SK-N-SH (cell line): ENCODE results near the gene KIF1A. TPM values are rescaled to one million over a fixed set of nuclear protein-coding genes. Genes with fewer than 3 reads are reported as not detected.
A peak's percentile ranks its signal among the peaks of the same experiment; 100 is the strongest.

Experiments used
- CTCF ChIA-PET: fragments of 300-600, 350-600 bp; formaldehyde crosslinking; extraction: SDS; loops from one replicate; lab custom pipeline; 2021; lab: Yijun Ruan, JAX
- POLR2A ChIA-PET: fragments of 350-600 bp; sonication (Branson Sonifier 250); formaldehyde crosslinking; extraction: SDS; loops from one replicate; lab custom pipeline; 2020; ENCODE audit warnings: antibody characterized with exemption, inconsistent platforms; lab: Yijun Ruan, JAX
- DNase-seq: peaks from one replicate; pipeline ENCODE4 v3.0.0; 2012
- H2AFZ ChIP-seq: fragments of 200-600 bp; sonication (generic); 2 replicates; pipeline ENCODE4 v1.8.1; 2016; ENCODE audit warnings: antibody characterized with exemption, mild to moderate bottlenecking, low read depth
- H3F3A ChIP-seq: fragments of 200-600 bp; sonication (generic); replicated peaks from 2 replicates; pipeline ENCODE3; 2016; ENCODE audit warnings: antibody characterized with exemption, mild to moderate bottlenecking; ENCODE audit not compliant: insufficient read depth
- H3K27ac ChIP-seq, 2 experiments: fragments of 200-500 bp in 1 of 2; fragments of 200-600 bp in 1 of 2; sonication (Bioruptor generic) in 1 of 2; sonication (generic), shearing (Covaris generic) in 1 of 2; 2 replicates each; pipeline versions ENCODE4 v1.5.1 to v1.6.1; 2014 to 2016; ENCODE audit warnings: low read depth in 2 of 2, inconsistent platforms in 1 of 2, low read length in 1 of 2, mild to moderate bottlenecking in 1 of 2, mixed read lengths in 1 of 2
- H3K27me3 ChIP-seq: fragments of 200-600 bp; sonication (generic), shearing (Covaris generic); 2 replicates; pipeline ENCODE4 v1.6.1; 2016; ENCODE audit warnings: mixed run types; ENCODE audit not compliant: insufficient read depth
- H3K36me3 ChIP-seq, 2 experiments: fragments of 200-500 bp in 1 of 2; fragments of 200-600 bp in 1 of 2; sonication (Bioruptor generic) in 1 of 2; sonication (generic) in 1 of 2; replicated peaks in 1 of 2; 2 replicates each; pipeline versions ENCODE3 to v1.5.1; 2014 to 2016; ENCODE audit warnings: low read length in 1 of 2, mild to moderate bottlenecking in 1 of 2; ENCODE audit not compliant: insufficient read depth in 2 of 2, control insufficient read depth in 1 of 2
- H3K4me1 ChIP-seq, 2 experiments: fragments of 200-500 bp in 1 of 2; fragments of 200-600 bp in 1 of 2; sonication (Bioruptor generic) in 1 of 2; sonication (generic), shearing (Covaris generic) in 1 of 2; 2 replicates each; pipeline versions ENCODE4 v1.5.1 to v1.6.1; 2014 to 2016; ENCODE audit warnings: low read depth in 1 of 2, low read length in 1 of 2, mixed run types in 1 of 2; ENCODE audit not compliant: insufficient read depth in 2 of 2, control insufficient read depth in 1 of 2
- H3K4me2 ChIP-seq: fragments of 200-600 bp; sonication (generic), shearing (Covaris generic); 2 replicates; pipeline ENCODE4 v1.6.1; 2017; ENCODE audit warnings: mixed run types
- H3K4me3 ChIP-seq, 2 experiments: fragments of 200-500 bp in 1 of 2; fragments of 200-600 bp in 1 of 2; sonication (Bioruptor generic) in 1 of 2; sonication (generic), shearing (Covaris generic) in 1 of 2; 2 replicates each; pipeline versions ENCODE4 v1.5.1 to v1.8.1; 2014 to 2016; ENCODE audit warnings: low read depth in 2 of 2, inconsistent platforms in 1 of 2, low read length in 1 of 2, mild to moderate bottlenecking in 1 of 2, mixed read lengths in 1 of 2, moderate library complexity in 1 of 2
- H3K79me2 ChIP-seq: fragments of 200-600 bp; sonication (generic); 2 replicates; pipeline ENCODE4 v1.8.1; 2017; ENCODE audit warnings: mild to moderate bottlenecking; ENCODE audit not compliant: insufficient read depth
- H3K9ac ChIP-seq: fragments of 200-600 bp; sonication (generic); 2 replicates; pipeline ENCODE4 v1.6.1; 2017; ENCODE audit warnings: mixed run types
- H3K9me2 ChIP-seq: fragments of 200-600 bp; sonication (generic); 2 replicates; pipeline ENCODE4 v1.6.1; 2017; ENCODE audit warnings: mixed run types
- H3K9me3 ChIP-seq: fragments of 200-600 bp; sonication (generic); 2 replicates; pipeline ENCODE4 v1.6.1; 2017; ENCODE audit warnings: mixed run types, mild to moderate bottlenecking, moderate library complexity
- H4K20me1 ChIP-seq: fragments of 200-600 bp; sonication (generic); 2 replicates; pipeline ENCODE4 v1.6.1; 2017; ENCODE audit warnings: mild to moderate bottlenecking, mixed run types; ENCODE audit not compliant: insufficient read depth
- CHD2 ChIP-seq: fragments of 150-350 bp; IDR thresholded peaks from 2 replicates; pipeline ENCODE4 v1.6.1; 2018; ENCODE audit warnings: low read length; ENCODE audit not compliant: partially characterized antibody
- CTCF ChIP-seq: fragments of 200-600 bp; sonication (generic); IDR thresholded peaks from 2 replicates; pipeline ENCODE4 v1.6.1; 2017; ENCODE audit warnings: antibody characterized with exemption, mild to moderate bottlenecking, moderate library complexity
- FOSL2 ChIP-seq: IDR thresholded peaks from 2 replicates; pipeline ENCODE4 v1.4.0; 2012; ENCODE audit warnings: low read depth, mild to moderate bottlenecking, moderate library complexity, borderline replicate concordance
- FOXJ3 ChIP-seq: sonication (generic); formaldehyde crosslinking; IDR thresholded peaks from 2 replicates; pipeline ENCODE4 v1.5.1; 2020; ENCODE audit warnings: mild to moderate bottlenecking, missing genetic modification reagents
- FOXM1 ChIP-seq: IDR thresholded peaks from 2 replicates; pipeline ENCODE4 v1.4.0; 2012; ENCODE audit warnings: low read depth, mild to moderate bottlenecking
- GATA2 ChIP-seq: sonication (generic); formaldehyde crosslinking; IDR thresholded peaks from 2 replicates; pipeline ENCODE4 v1.5.0; 2020; ENCODE audit warnings: mild to moderate bottlenecking, missing genetic modification reagents
- MAX ChIP-seq: IDR thresholded peaks from 2 replicates; pipeline ENCODE4 v1.4.0; 2012; ENCODE audit warnings: low read depth
- MXI1 ChIP-seq: IDR thresholded peaks from 2 replicates; pipeline ENCODE4 v1.6.1; 2012; ENCODE audit warnings: mild to moderate bottlenecking, low read depth, low read length, improper control_type of control experiment
- RAD21 ChIP-seq: IDR thresholded peaks from 2 replicates; pipeline ENCODE4 v1.6.1; 2012; ENCODE audit warnings: mild to moderate bottlenecking, low read length
- REST ChIP-seq: IDR thresholded peaks from 2 replicates; pipeline ENCODE4 v1.6.1; 2012; ENCODE audit warnings: mild to moderate bottlenecking, low read depth, low read length, moderate library complexity
- SIN3A ChIP-seq: IDR thresholded peaks from 2 replicates; pipeline ENCODE4 v1.6.1; 2012; ENCODE audit warnings: low read depth, mild to moderate bottlenecking, low read length, moderate library complexity, borderline replicate concordance
- SMC3 ChIP-seq: IDR thresholded peaks from 2 replicates; pipeline ENCODE4 v1.6.1; 2012; ENCODE audit warnings: low read depth, low read length, improper control_type of control experiment
- TCF12 ChIP-seq: IDR thresholded peaks from 2 replicates; pipeline ENCODE4 v1.4.0; 2012
- TEAD4 ChIP-seq: IDR thresholded peaks from 2 replicates; pipeline ENCODE4 v1.4.0; 2012; ENCODE audit warnings: mild to moderate bottlenecking, borderline replicate concordance; ENCODE audit not compliant: insufficient read depth
- YY1 ChIP-seq: IDR thresholded peaks from 2 replicates; pipeline ENCODE4 v1.4.0; 2012; ENCODE audit warnings: low read depth, mild to moderate bottlenecking
- ZBTB33 ChIP-seq: IDR thresholded peaks from 2 replicates; pipeline ENCODE4 v1.4.0; 2012; ENCODE audit warnings: low read depth, borderline replicate concordance
- WGBS: methylation state at CpG from one replicate; pipeline ENCODE4 v1.1.6; 2017; ENCODE audit warnings: low lambda C conversion rate; 5-methylcytosine and 5-hydroxymethylcytosine counted together
- polyA plus RNA-seq, 3 experiments: library from polyadenylated mRNA; depleted of rRNA; stranded (reverse); fragments of >200 nt; gene quantifications; 2 replicates each; pipeline ENCODE4 v1.2.3, GENCODE V29; 2012
- TF ChIP-seq, protein P1 (sequence below): IDR thresholded peaks from 2 replicates; pipeline ENCODE4; 2012
- TF ChIP-seq, protein P2 (sequence below): fragments of 150-350 bp; IDR thresholded peaks from 2 replicates; pipeline ENCODE4 v1.6.1; 2016; ENCODE audit warnings: mild to moderate bottlenecking, low read depth, low read length

KIF1A gene
- polyA plus RNA-seq, 1 of the 3 experiments (the other 2 are of a cell fraction), result 0.21 TPM

DNA sequence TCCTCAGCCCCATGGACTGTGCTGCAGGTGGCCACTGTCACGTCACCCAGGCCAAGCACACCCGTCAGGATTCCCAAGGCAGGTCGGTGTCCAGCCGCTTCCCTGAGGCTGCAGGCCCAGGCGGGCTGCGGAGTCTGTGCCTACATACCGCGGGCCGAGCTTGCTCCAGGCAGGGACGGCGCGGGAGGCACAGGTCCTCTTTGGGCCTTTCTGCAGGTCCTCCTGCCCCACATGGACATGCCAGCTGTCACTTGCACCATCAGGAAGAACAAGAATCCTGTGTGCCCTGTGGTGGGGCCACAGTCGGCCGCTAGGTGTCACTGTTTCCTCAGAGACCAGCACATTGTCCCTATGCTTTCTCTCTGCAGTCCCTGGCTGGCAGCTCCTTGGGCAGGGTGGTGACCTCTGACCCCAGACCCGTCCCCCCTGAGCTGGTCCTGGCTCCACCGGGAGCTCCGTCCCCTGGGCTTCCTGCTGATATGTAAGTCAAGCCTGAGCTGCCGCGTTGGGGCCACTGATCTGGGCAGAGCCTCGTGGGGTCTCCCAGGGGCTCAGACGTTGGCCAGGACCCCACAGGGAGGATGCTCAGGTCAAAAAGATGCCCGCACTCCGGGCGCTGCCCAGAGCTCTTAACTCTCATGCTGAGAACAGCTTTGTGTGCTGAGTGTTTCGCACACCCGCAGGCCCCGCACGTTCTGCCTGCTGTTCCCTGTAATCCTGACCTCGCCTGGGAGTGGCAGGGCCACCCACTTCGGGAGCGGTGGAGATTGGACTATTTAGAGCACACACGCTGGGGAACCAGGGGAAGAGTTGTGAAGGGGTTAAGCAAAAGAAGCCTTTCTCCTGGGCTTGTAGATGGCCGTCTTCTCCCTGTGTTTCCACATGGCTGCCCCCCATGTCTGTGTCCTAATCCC, 31.3 kb upstream of the KIF1A start:
- no peaks in the 10 kb centered on the region for H3K9me2 ChIP-seq
- WGBS, result 39% methylated on average over 12 of the region's 33 CpGs
- no peak overlapping the region for H2AFZ ChIP-seq
- POLR2A ChIA-PET, result interaction anchor here (0.9 kb wide), 1 partner anchor 250 kb away, joined by 4 read pairs; the partner anchor contains the start of gene MTERF4
- no peaks in the 10 kb centered on the region for H3K36me3 ChIP-seq
- H3K4me2 ChIP-seq, result no peak overlapping the region
- no peaks in the 10 kb centered on the region for H3K9me3 ChIP-seq
- H3K9ac ChIP-seq, result no peak overlapping the region
- no peaks in the 10 kb centered on the region for H3K27me3 ChIP-seq
- no peaks in the 10 kb centered on the region for H3K79me2 ChIP-seq
- DNase-seq, result peak; percentile 93
- no peak overlapping the region; a peak in 1 of 4 replicates for H3K4me3 ChIP-seq
- CTCF ChIA-PET, result interaction anchor here (0.6 to 6.4 kb wide), 79 partner anchors 11 to 808 kb away, joined by 3 to 71 read pairs (median 4); partner anchors contain the start of genes CROCC2, DUSP28, KIF1A and MAB21L4
- no peaks in the 10 kb centered on the region for H4K20me1 ChIP-seq
- H3K27ac ChIP-seq, result no peak overlapping the region
- no peaks in the 10 kb centered on the region for H3F3A ChIP-seq
- no peaks in the 10 kb centered on the region for H3K4me1 ChIP-seq
- TF ChIP-seq SIN3A (no peak), TEAD4 (no peak), SMC3 (peak; percentile 77), YY1 (no peak), FOXM1 (no peak), ZBTB33 (no peak), REST (no peak), CTCF (peak; percentile 83), RAD21 (peak; percentile 96), MXI1 (peak; percentile 66; the same call in 1 of the 2 replicates), FOSL2 (no peak), FOXJ3 (CRISPR knock-in tag) (no peak), MAX (no peak), GATA2 (CRISPR knock-in tag) (no peak), CHD2 (no peak), TCF12 (no peak)
- TF ChIP-seq, protein P1, sequence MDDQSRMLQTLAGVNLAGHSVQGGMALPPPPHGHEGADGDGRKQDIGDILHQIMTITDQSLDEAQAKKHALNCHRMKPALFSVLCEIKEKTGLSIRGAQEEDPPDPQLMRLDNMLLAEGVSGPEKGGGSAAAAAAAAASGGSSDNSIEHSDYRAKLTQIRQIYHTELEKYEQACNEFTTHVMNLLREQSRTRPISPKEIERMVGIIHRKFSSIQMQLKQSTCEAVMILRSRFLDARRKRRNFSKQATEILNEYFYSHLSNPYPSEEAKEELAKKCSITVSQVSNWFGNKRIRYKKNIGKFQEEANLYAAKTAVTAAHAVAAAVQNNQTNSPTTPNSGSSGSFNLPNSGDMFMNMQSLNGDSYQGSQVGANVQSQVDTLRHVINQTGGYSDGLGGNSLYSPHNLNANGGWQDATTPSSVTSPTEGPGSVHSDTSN, result no peak
- TF ChIP-seq, protein P2, sequence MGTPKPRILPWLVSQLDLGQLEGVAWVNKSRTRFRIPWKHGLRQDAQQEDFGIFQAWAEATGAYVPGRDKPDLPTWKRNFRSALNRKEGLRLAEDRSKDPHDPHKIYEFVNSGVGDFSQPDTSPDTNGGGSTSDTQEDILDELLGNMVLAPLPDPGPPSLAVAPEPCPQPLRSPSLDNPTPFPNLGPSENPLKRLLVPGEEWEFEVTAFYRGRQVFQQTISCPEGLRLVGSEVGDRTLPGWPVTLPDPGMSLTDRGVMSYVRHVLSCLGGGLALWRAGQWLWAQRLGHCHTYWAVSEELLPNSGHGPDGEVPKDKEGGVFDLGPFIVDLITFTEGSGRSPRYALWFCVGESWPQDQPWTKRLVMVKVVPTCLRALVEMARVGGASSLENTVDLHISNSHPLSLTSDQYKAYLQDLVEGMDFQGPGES, result no peak
